RWPE1 (cell line): Measurements from ENCODE around the gene TGM2.

Experiments used
- CTCF ChIA-PET: fragments of 350-600 bp; sonication (Branson Sonifier 250); formaldehyde crosslinking; extraction: SDS; loops from one replicate; lab custom pipeline; 2021; lab: Yijun Ruan, JAX
- POLR2A ChIA-PET: fragments of 400-600 bp; formaldehyde crosslinking; extraction: SDS; loops from one replicate; lab custom pipeline; 2020; ENCODE audit warnings: antibody characterized with exemption; ENCODE audit not compliant: low non-redundant PET; lab: Yijun Ruan, JAX
- DNase-seq: peaks from one replicate; pipeline ENCODE4 v3.0.0; 2012; ENCODE audit warnings: low spot score
- H3K27ac ChIP-seq: fragments of 450-650 bp; 2 replicates; pipeline ENCODE4 v1.5.1; 2017
- CTCF ChIP-seq: fragments of 450-650 bp; conservative IDR thresholded peaks from 2 replicates; pipeline ENCODE4 v1.5.1; 2017; ENCODE audit warnings: low read depth, mild to moderate bottlenecking

The TGM2 gene

GRCh38 chr20:38137441-38138037, 27.5 kb downstream of the TGM2 start:
- H3K27ac ChIP-seq: no peak overlapping the region
- TF ChIP-seq CTCF: no peak
- POLR2A ChIA-PET: no interaction called here
- CTCF ChIA-PET: interaction anchor here (1.2 kb wide), 1 partner anchor 27 kb away, joined by 3 read pairs; no protein-coding TSS in a partner anchor
- no peak for DNase-seq

- ChIA-PET CTCF (interaction anchor here (1.2 kb wide), 1 partner anchor 28 kb away, joined by 3 read pairs; no protein-coding TSS in a partner anchor), POLR2A (no interaction called here)
Measured at GRCh38 chr20:38136421-38137245, 28.4 kb downstream of the TGM2 start.

GRCh38 chr20:38135651-38136420, 29.2 kb downstream of the TGM2 start:
- no peak for TF ChIP-seq CTCF
- DNase-seq: no peak
- POLR2A ChIA-PET: no interaction called here
- CTCF ChIA-PET: no interaction called here
- no peak overlapping the region for H3K27ac ChIP-seq

More at GRCh38 chr20:38136421-38137245, 28.4 kb downstream of the TGM2 start:
- no peak overlapping the region for H3K27ac ChIP-seq
- no peak for DNase-seq
- no peak for TF ChIP-seq CTCF

- no peak for DNase-seq
- H3K27ac ChIP-seq: no peak overlapping the region
- POLR2A ChIA-PET: no interaction called here
- CTCF ChIA-PET: no interaction called here
- no peak for TF ChIP-seq CTCF
Measured at GRCh38 chr20:38135271-38135650, 29.8 kb downstream of the TGM2 start.

GRCh38 chr20:38134427-38135270, 30.4 kb downstream of the TGM2 start:
- TF ChIP-seq CTCF: no peak
- DNase-seq: no peak
- ChIA-PET CTCF (no interaction called here), POLR2A (no interaction called here)
- H3K27ac ChIP-seq: no peak overlapping the region
